Left ventricle myocardium inferior (tissue), 1 donor: ENCODE measurements around the gene GUCA1A. TPM values are rescaled to one million over a fixed set of nuclear protein-coding genes. Genes with fewer than 3 reads are reported as not detected.

Experiments used
- DNase-seq: peaks from one replicate; pipeline ENCODE4 v3.0.0-alpha.2; 2020
- H3K27ac ChIP-seq: fragments of 200-600 bp; replicated peaks from 2 replicates; pipeline ENCODE4 v1.8.0; 2021
- H3K27me3 ChIP-seq: fragments of 200-600 bp; 2 replicates; pipeline ENCODE4 v1.8.0; 2021; ENCODE audit warnings: low read depth
- H3K36me3 ChIP-seq: fragments of 200-600 bp; 2 replicates; pipeline ENCODE4 v1.8.0; 2021
- H3K4me1 ChIP-seq: fragments of 200-600 bp; 2 replicates; pipeline ENCODE4 v1.8.0; 2021
- H3K4me3 ChIP-seq: fragments of 200-600 bp; 2 replicates; pipeline ENCODE4 v1.8.0; 2021; ENCODE audit warnings: mild to moderate bottlenecking, moderate library complexity
- H3K9me3 ChIP-seq: fragments of 200-600 bp; replicated peaks from 2 replicates; pipeline ENCODE4 v1.8.0; 2021
- CTCF ChIP-seq: fragments of 200-600 bp; IDR thresholded peaks from 2 replicates; pipeline ENCODE4 v1.8.0; 2021; ENCODE audit warnings: antibody characterized with exemption, mild to moderate bottlenecking, borderline replicate concordance
- intact Hi-C: fragments of 100-400 bp; cut with micrococcal nuclease; formaldehyde crosslinking; loops from one replicate; pipeline ENCODE4 v1.11.0; 2022
- total RNA-seq: library from RNA; stranded (reverse); fragmentation: NEBNext Ultra II Directional; extraction: Animal tissue kit (Norgen Biotek cat#: 25700); gene quantifications from one replicate; pipeline ENCODE4 v1.2.1, GENCODE V29; 2021
- donor health status: DM: no; HTN: yes; CAD: no; lungs with severe emphysema.

GUCA1A gene
- total RNA-seq, 1 donor from 2014 or later = not detected

- no peak for TF ChIP-seq CTCF
- H3K27me3 ChIP-seq = no peaks in the 10 kb centered on the region
- H3K27ac ChIP-seq = peak overlapping the region; percentile 82
- H3K36me3 ChIP-seq = peaks cover 20% of the 10 kb centered on the region
- DNase-seq = no peak
- peaks cover 35% of the 10 kb centered on the region for H3K4me1 ChIP-seq
- peak overlapping the region; percentile 78 for H3K4me3 ChIP-seq
- intact Hi-C loops = no loop called here
- no peaks in the 10 kb centered on the region for H3K9me3 ChIP-seq
These were observed 44.0 kb downstream of the GUCA1A start for GRCh38 chr6:42217157-42217518.

GRCh38 chr6:42217519-42218367, 44.6 kb downstream of the GUCA1A start, which contains the start of gene MRPS10:
Gene MRPS10, minus strand, starts transcription at chr6:42217861. Its CDS starts 12 bp downstream, at chr6:42217849.
- peaks cover 35% of the 10 kb centered on the region for H3K4me1 ChIP-seq
- no peaks in the 10 kb centered on the region for H3K27me3 ChIP-seq
- peak; percentile 91 for DNase-seq
- peaks cover 14% of the 10 kb centered on the region for H3K36me3 ChIP-seq
- H3K4me3 ChIP-seq = peak within 1 kb of the TSS; percentile 78
- peak within 1 kb of the TSS; percentile 82 for H3K27ac ChIP-seq
- intact Hi-C loops = no loop called here
- TF ChIP-seq CTCF = no peak
- H3K9me3 ChIP-seq = no peaks in the 10 kb centered on the region

GRCh38 chr6:42220807-42221206, 47.6 kb downstream of the GUCA1A start:
- H3K4me1 ChIP-seq = peaks cover 26% of the 10 kb centered on the region
- H3K9me3 ChIP-seq = no peaks in the 10 kb centered on the region
- H3K36me3 ChIP-seq = no peaks in the 10 kb centered on the region
- TF ChIP-seq CTCF = no peak
- no peak for DNase-seq
- no peak overlapping the region for H3K27ac ChIP-seq
- no peak overlapping the region for H3K4me3 ChIP-seq
- intact Hi-C loops = no loop called here
- no peaks in the 10 kb centered on the region for H3K27me3 ChIP-seq

- H3K36me3 ChIP-seq = no peaks in the 10 kb centered on the region
- intact Hi-C loops = no loop called here
- TF ChIP-seq CTCF = no peak
- no peak overlapping the region for H3K27ac ChIP-seq
- no peak overlapping the region for H3K4me3 ChIP-seq
- H3K4me1 ChIP-seq = peaks cover 18% of the 10 kb centered on the region
- no peaks in the 10 kb centered on the region for H3K9me3 ChIP-seq
- no peaks in the 10 kb centered on the region for H3K27me3 ChIP-seq
- no peak for DNase-seq
These were observed 48.4 kb downstream of the GUCA1A start for GRCh38 chr6:42221546-42221945.

- no peak for TF ChIP-seq CTCF
- Histone ChIP-seq H3K9me3 (no peaks in the 10 kb centered on the region), H3K27ac (no peak overlapping the region), H3K4me3 (no peak overlapping the region), H3K4me1 (peaks cover 9% of the 10 kb centered on the region), H3K27me3 (no peaks in the 10 kb centered on the region), H3K36me3 (no peaks in the 10 kb centered on the region)
- no peak for DNase-seq
- intact Hi-C loops = no loop called here
These were observed 49.3 kb downstream of the GUCA1A start for GRCh38 chr6:42222448-42222847.
